ENCODE data around the gene HIP1R. TPM values are rescaled to one million over a fixed set of nuclear protein-coding genes. Genes with fewer than 3 reads are reported as not detected.

HIP1R gene
- total and polyA plus RNA-seq, 2 of the 4 experiments (the other 2 are of a cell fraction) = 13.8 to 18.5 TPM

DNA sequence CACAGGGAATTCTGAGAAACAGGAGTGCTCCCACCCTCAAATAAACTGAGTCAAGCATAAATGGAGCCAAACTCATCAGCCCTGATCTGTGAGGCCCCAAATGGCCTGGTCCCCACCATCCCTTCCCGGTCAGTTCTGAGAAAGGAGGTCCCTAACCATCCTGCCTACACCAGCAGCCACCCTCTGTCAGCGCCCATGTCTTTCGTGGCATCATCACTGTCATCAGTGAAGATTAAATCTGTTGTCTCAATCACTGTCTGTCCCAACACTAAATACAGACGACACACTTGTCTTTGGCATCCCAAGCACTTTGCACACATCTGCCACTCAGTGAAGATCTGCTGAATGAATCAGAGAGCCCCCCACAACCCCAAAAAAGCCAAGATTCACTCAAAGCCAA, 38.3 kb downstream of the HIP1R start:
- no peak overlapping the region for H3K9ac ChIP-seq (ENCODE audit: low read depth, low read length)
- ChIA-PET CTCF (no interaction called here), POLR2A (ENCODE audit: unreplicated experiment) (no interaction called here)
- no peak overlapping the region for H3K4me2 ChIP-seq (ENCODE audit: low read depth, low read length)
- no peak overlapping the region for H3K4me3 ChIP-seq (ENCODE audit: insufficient read depth, low read depth, low read length)
- BruUV-seq (replicated peaks) = no TSS peak
- H3K4me1 ChIP-seq (ENCODE audit: control insufficient read depth, insufficient read depth, low read length) = peaks cover 27% of the 10 kb centered on the region
- no peak for DNase-seq
- no peak overlapping the region for H2AFZ ChIP-seq (replicated peaks; ENCODE audit: low read length, poor library complexity)
- H2BK5ac ChIP-seq (ENCODE audit: low read depth, low read length, poor library complexity, severe bottlenecking) = no peak overlapping the region
- H3K9me3 ChIP-seq (ENCODE audit: control insufficient read depth, insufficient read depth, low read length) = no peaks in the 10 kb centered on the region
- WGBS, 2 experiments (ENCODE audit: extremely low coverage in 2 of 2, insufficient read length in 1 of 2) = 94% methylated on average over 3 of the region's 4 CpGs; no CpG with 5 or more reads in 1 of the 2 experiments
- H3K14ac ChIP-seq (replicated peaks; ENCODE audit: low read depth, low read length) = peak overlapping the region; percentile 5; the same call in 1 of the 2 replicates
- no peak overlapping the region for H4K5ac ChIP-seq (ENCODE audit: low read depth, low read length)
- H3K36me3 ChIP-seq (ENCODE audit: control insufficient read depth, insufficient read depth, low read length) = peaks cover 17% of the 10 kb centered on the region
- no peak overlapping the region for H2BK15ac ChIP-seq (ENCODE audit: low read depth, low read length)
- no peak overlapping the region for H4K91ac ChIP-seq (ENCODE audit: insufficient read depth, low read depth, low read length)
- intact Hi-C loops (cut with micrococcal nuclease) (no loop called here), in situ Hi-C loops (cut with MboI; ENCODE audit: low sequenced_read_pairs) (loop anchor here (5.0 kb wide), 1 partner anchor 79 kb away; no protein-coding TSS in a partner anchor), dilution Hi-C loops (cut with HindIII; ENCODE audit: low sequenced_read_pairs, unreplicated experiment) (no loop called here)
- H3K27me3 ChIP-seq (ENCODE audit: control insufficient read depth, insufficient read depth, low read length) = no peaks in the 10 kb centered on the region
- 0 out of 2 replicates have a peak overlapping the region, but pooled peaks have one; percentile 1 for H3K23ac ChIP-seq (ENCODE audit: low read depth, low read length)
- no peak for TF ChIP-seq RCOR1 (IDR thresholded peaks at IDR 0.05; ENCODE audit: insufficient replicate concordance, low read length)
- TF ChIP-seq, protein P1, sequence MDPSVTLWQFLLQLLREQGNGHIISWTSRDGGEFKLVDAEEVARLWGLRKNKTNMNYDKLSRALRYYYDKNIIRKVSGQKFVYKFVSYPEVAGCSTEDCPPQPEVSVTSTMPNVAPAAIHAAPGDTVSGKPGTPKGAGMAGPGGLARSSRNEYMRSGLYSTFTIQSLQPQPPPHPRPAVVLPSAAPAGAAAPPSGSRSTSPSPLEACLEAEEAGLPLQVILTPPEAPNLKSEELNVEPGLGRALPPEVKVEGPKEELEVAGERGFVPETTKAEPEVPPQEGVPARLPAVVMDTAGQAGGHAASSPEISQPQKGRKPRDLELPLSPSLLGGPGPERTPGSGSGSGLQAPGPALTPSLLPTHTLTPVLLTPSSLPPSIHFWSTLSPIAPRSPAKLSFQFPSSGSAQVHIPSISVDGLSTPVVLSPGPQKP (IDR thresholded peaks at IDR 0.05; ENCODE audit: borderline replicate concordance, low read depth, low read length) = no peak
- TF ChIP-seq NFE2L2 (IDR thresholded peaks at IDR 0.05; ENCODE audit: low read depth, low read length) = no peak
- TF ChIP-seq CHD1 (IDR thresholded peaks at IDR 0.05; ENCODE audit: low read depth, low read length) = no peak
- TF ChIP-seq BHLHE40 (IDR thresholded peaks at IDR 0.05; ENCODE audit: low read depth, low read length) = no peak
- TF ChIP-seq RAD21 (IDR thresholded peaks at IDR 0.05; ENCODE audit: low read length) = no peak
- TF ChIP-seq, protein P2, sequence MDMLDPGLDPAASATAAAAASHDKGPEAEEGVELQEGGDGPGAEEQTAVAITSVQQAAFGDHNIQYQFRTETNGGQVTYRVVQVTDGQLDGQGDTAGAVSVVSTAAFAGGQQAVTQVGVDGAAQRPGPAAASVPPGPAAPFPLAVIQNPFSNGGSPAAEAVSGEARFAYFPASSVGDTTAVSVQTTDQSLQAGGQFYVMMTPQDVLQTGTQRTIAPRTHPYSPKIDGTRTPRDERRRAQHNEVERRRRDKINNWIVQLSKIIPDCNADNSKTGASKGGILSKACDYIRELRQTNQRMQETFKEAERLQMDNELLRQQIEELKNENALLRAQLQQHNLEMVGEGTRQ (IDR thresholded peaks at IDR 0.05; ENCODE audit: low read depth, low read length) = no peak
- TF ChIP-seq, protein P3, sequence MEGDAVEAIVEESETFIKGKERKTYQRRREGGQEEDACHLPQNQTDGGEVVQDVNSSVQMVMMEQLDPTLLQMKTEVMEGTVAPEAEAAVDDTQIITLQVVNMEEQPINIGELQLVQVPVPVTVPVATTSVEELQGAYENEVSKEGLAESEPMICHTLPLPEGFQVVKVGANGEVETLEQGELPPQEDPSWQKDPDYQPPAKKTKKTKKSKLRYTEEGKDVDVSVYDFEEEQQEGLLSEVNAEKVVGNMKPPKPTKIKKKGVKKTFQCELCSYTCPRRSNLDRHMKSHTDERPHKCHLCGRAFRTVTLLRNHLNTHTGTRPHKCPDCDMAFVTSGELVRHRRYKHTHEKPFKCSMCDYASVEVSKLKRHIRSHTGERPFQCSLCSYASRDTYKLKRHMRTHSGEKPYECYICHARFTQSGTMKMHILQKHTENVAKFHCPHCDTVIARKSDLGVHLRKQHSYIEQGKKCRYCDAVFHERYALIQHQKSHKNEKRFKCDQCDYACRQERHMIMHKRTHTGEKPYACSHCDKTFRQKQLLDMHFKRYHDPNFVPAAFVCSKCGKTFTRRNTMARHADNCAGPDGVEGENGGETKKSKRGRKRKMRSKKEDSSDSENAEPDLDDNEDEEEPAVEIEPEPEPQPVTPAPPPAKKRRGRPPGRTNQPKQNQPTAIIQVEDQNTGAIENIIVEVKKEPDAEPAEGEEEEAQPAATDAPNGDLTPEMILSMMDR (conservative IDR thresholded peaks at IDR 0.05; ENCODE audit: low read depth, low read length) = no peak
- TF ChIP-seq MAZ (IDR thresholded peaks at IDR 0.05; ENCODE audit: borderline replicate concordance, low read depth, low read length) = no peak
- no peak for TF ChIP-seq SMC3 (IDR thresholded peaks at IDR 0.05; ENCODE audit: low read depth, low read length)
- TF ChIP-seq MAFK (IDR thresholded peaks at IDR 0.05; ENCODE audit: low read depth, low read length) = no peak
- TF ChIP-seq MXI1 (IDR thresholded peaks at IDR 0.05; ENCODE audit: borderline replicate concordance, low read depth, low read length) = no peak
- TF ChIP-seq RFX5 (IDR thresholded peaks at IDR 0.05; ENCODE audit: low read depth, low read length) = no peak
- no peak for TF ChIP-seq FOS (IDR thresholded peaks at IDR 0.05; ENCODE audit: low read depth, low read length)
- TF ChIP-seq CEBPB (IDR thresholded peaks at IDR 0.05; ENCODE audit: low read depth, low read length) = no peak
- no peak for TF ChIP-seq POLR2A (IDR thresholded peaks at IDR 0.05; ENCODE audit: low read depth, low read length)
- no peak overlapping the region for H3K4ac ChIP-seq (ENCODE audit: low read depth, low read length)
- ATAC-seq (ENCODE audit: low read depth) = no peak
- H2AK5ac ChIP-seq (ENCODE audit: low read depth, low read length) = no peak overlapping the region; the same call in 1 of the 2 replicates
- H4K20me1 ChIP-seq (ENCODE audit: insufficient read depth, low read length) = peaks cover 39% of the 10 kb centered on the region
- 0 out of 2 replicates have a peak, but pooled peaks cover 3% of the 10 kb centered on the region for H3K9me1 ChIP-seq (ENCODE audit: insufficient read depth, low read length)
- H3K56ac ChIP-seq (ENCODE audit: extremely low read depth, insufficient read depth, low read length) = no peak overlapping the region
- H2AK9ac ChIP-seq (replicated peaks; ENCODE audit: low read depth, low read length, poor library complexity) = no peak overlapping the region
- no peak overlapping the region for H3K18ac ChIP-seq (ENCODE audit: low read depth, low read length)
- no peak overlapping the region for H2BK20ac ChIP-seq (ENCODE audit: low read depth, low read length)
- H3K27ac ChIP-seq (ENCODE audit: insufficient read depth, low read length) = no peak overlapping the region
- no peak overlapping the region; the same call in 1 of the 2 replicates for H2BK120ac ChIP-seq (ENCODE audit: low read depth, low read length)
- peaks cover 48 to 86% of the 10 kb centered on the region in 2 experiments for H3K79me1 ChIP-seq (ENCODE audit: low read depth in 1 of 2, low read length in 2 of 2)
- H4K8ac ChIP-seq (ENCODE audit: low read depth in 2 of 2, low read length in 2 of 2) = no peak overlapping the region

Measured in IMR-90 (cell line).